ENCODE measurements around the gene TVP23A. TPM values are rescaled to one million over a fixed set of nuclear protein-coding genes. Genes with fewer than 3 reads are reported as not detected.

TVP23A gene
- total RNA-seq, 1 experiment from 2014 or later, result 3.1 TPM

- no peak overlapping the region for H4K8ac ChIP-seq (replicated peaks; ENCODE audit: insufficient read length, low read depth, low read length)
- no peak overlapping the region for H3K27ac ChIP-seq (ENCODE audit: insufficient read length, low read depth, low read length)
- no peak overlapping the region for H2BK12ac ChIP-seq (ENCODE audit: insufficient read length, low read depth, low read length)
- no peaks in the 10 kb centered on the region for H3K27me3 Mint-ChIP-seq (ENCODE audit: low read depth)
- H2BK20ac ChIP-seq (ENCODE audit: low read depth, low read length, poor library complexity, severe bottlenecking), result no peak overlapping the region
- H3K4ac ChIP-seq (ENCODE audit: low read depth, low read length), result no peak overlapping the region
- H3K23ac ChIP-seq (ENCODE audit: insufficient read length, low read depth, low read length), result no peak overlapping the region
- H3K14ac ChIP-seq (ENCODE audit: insufficient read depth, low read length), result no peak overlapping the region; the same call in 1 of the 2 replicates
- H3K27ac Mint-ChIP-seq, result no peak overlapping the region; a peak in 1 of 7 replicates
- H3K9ac ChIP-seq (ENCODE audit: extremely low read depth, insufficient read length, low read length), result no peak overlapping the region
- H4K5ac ChIP-seq (ENCODE audit: insufficient read length, low read depth, low read length), result no peak overlapping the region
- no peak overlapping the region for H4K91ac ChIP-seq (ENCODE audit: insufficient read length, low read depth, low read length)
- no peaks in the 10 kb centered on the region for H3K9me3 ChIP-seq (ENCODE audit: control insufficient read depth, low read depth, low read length)
- peak; percentile 17 for DNase-seq
- no peak overlapping the region for H2AK5ac ChIP-seq (ENCODE audit: insufficient read length, low read length)
- no peaks in the 10 kb centered on the region for H3K79me1 ChIP-seq (ENCODE audit: insufficient read depth, low read depth, low read length, poor library complexity, severe bottlenecking)
- H2BK120ac ChIP-seq (ENCODE audit: low read depth, low read length, poor library complexity, severe bottlenecking), result no peak overlapping the region
- H3K56ac ChIP-seq (ENCODE audit: insufficient read length, low read depth, low read length), result no peak overlapping the region
- H3K9me3 Mint-ChIP-seq, result no peaks in the 10 kb centered on the region; a peak in 1 of 5 replicates
- H3K4me1 ChIP-seq (ENCODE audit: insufficient read depth, low read length), result no peaks in the 10 kb centered on the region
- no peaks in the 10 kb centered on the region for H3K27me3 ChIP-seq (ENCODE audit: insufficient read depth, low read length)
- WGBS (ENCODE audit: extremely low coverage, insufficient read length, low lambda C conversion rate), result no CpG with 5 or more reads among the region's 10 CpGs
- peaks cover 3% of the 10 kb centered on the region for H3K23me2 ChIP-seq (ENCODE audit: insufficient read length, low read depth, low read length, poor library complexity, severe bottlenecking)
- TF ChIP-seq CTCF (conservative IDR thresholded peaks at IDR 0.05), result no peak
- H3K79me2 ChIP-seq (ENCODE audit: insufficient read depth, low read length), result no peaks in the 10 kb centered on the region
- no peak overlapping the region for H2AFZ ChIP-seq (ENCODE audit: low read length)
- H3K4me3 Mint-ChIP-seq, result no peak overlapping the region
- no peak overlapping the region for H3T11ph ChIP-seq (ENCODE audit: low read length)
- no peak overlapping the region for H2BK5ac ChIP-seq (ENCODE audit: insufficient read length, low read length)
- no peak overlapping the region for H3K4me2 ChIP-seq (ENCODE audit: insufficient read depth, insufficient read length, low read length)
- H2BK15ac ChIP-seq (ENCODE audit: low read depth, low read length), result no peak overlapping the region
- H4K20me1 ChIP-seq (ENCODE audit: control insufficient read depth, insufficient read depth, insufficient read length), result no peaks in the 10 kb centered on the region
- peaks cover 15 to 16% of the 10 kb centered on the region in 2 experiments for H3K4me1 Mint-ChIP-seq
- no peak overlapping the region for H3K18ac ChIP-seq (ENCODE audit: insufficient read length, low read depth, low read length)
- H3K36me3 Mint-ChIP-seq (ENCODE audit: insufficient read depth in 1 of 3, low read depth in 3 of 3), result peaks cover 0 to 2% (median 0%) of the 10 kb centered on the region in 3 experiments; a peak in 1 of 7 replicates
Measured at GRCh38 chr16:10740000-10740844, 78.4 kb downstream of the TVP23A start.
